ENCODE results near the gene VCY.
"Not testable (repeated sequence)": the region's sequence is repeated elsewhere in the genome, so short reads cannot be mapped to it uniquely, and the experiment has no call there.

Gene VCY

GRCh38 chrY:13986373-13986772, at the start of gene VCY:
Gene VCY (minus strand): TSS chrY:13986473. CDS start chrY:13986440, 33 bp downstream.
- H3K27me3 ChIP-seq (ENCODE audit: insufficient read depth, low read length); H3K9me3 ChIP-seq (ENCODE audit: insufficient read depth, low read depth, low read length); H3K36me3 ChIP-seq (ENCODE audit: insufficient read depth, low read depth, low read length); H3K27ac ChIP-seq (ENCODE audit: low read length); H3K4me3 ChIP-seq (ENCODE audit: low read length); H3K4me1 ChIP-seq (ENCODE audit: insufficient read depth, low read length); H3K9ac ChIP-seq (ENCODE audit: low read depth, low read length): not testable (repeated sequence)

DNA sequence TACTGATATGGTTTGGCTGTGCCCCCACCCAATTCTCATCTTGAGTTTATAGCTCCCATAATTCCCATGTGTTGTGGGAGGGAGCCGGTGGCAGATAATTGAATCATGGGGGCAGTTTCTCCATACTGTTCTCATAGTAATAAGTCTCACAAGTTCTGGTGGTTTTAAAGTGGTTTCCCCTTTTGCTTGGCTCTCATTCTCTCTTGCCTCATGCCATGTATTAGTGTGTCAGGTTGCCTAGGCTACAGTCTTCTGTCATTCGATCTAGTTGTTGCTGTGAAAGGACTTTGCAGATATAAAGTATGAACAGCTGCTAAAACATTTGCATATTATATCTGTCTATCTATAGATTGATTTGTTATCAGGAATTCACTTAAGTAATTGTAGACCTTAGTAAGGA, 44.1 kb upstream of the VCY start:
- not testable (repeated sequence) for H3K27me3 ChIP-seq (ENCODE audit: insufficient read depth, low read length); H3K27ac ChIP-seq (ENCODE audit: low read length); H3K9ac ChIP-seq (ENCODE audit: low read depth, low read length); H3K4me1 ChIP-seq (ENCODE audit: insufficient read depth, low read length); H3K36me3 ChIP-seq (ENCODE audit: insufficient read depth, low read depth, low read length); H3K9me3 ChIP-seq (ENCODE audit: insufficient read depth, low read depth, low read length); H3K4me3 ChIP-seq (ENCODE audit: low read length)

DNA sequence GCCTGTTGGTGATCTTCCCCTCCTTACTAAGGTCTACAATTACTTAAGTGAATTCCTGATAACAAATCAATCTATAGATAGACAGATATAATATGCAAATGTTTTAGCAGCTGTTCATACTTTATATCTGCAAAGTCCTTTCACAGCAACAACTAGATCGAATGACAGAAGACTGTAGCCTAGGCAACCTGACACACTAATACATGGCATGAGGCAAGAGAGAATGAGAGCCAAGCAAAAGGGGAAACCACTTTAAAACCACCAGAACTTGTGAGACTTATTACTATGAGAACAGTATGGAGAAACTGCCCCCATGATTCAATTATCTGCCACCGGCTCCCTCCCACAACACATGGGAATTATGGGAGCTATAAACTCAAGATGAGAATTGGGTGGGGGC, 25.6 kb upstream of the VCY start:
- not testable (repeated sequence) for H3K4me3 ChIP-seq (ENCODE audit: low read length); H3K27me3 ChIP-seq (ENCODE audit: insufficient read depth, low read length); H3K36me3 ChIP-seq (ENCODE audit: insufficient read depth, low read depth, low read length); H3K4me1 ChIP-seq (ENCODE audit: insufficient read depth, low read length); H3K9ac ChIP-seq (ENCODE audit: low read depth, low read length); H3K9me3 ChIP-seq (ENCODE audit: insufficient read depth, low read depth, low read length); H3K27ac ChIP-seq (ENCODE audit: low read length)

GRCh38 chrY:13942406-13942805, 43.9 kb downstream of the VCY start:
- H3K9ac ChIP-seq (ENCODE audit: low read depth, low read length); H3K36me3 ChIP-seq (ENCODE audit: insufficient read depth, low read depth, low read length); H3K4me1 ChIP-seq (ENCODE audit: insufficient read depth, low read length); H3K27ac ChIP-seq (ENCODE audit: low read length); H3K4me3 ChIP-seq (ENCODE audit: low read length); H3K27me3 ChIP-seq (ENCODE audit: insufficient read depth, low read length); H3K9me3 ChIP-seq (ENCODE audit: insufficient read depth, low read depth, low read length): not testable (repeated sequence)
